ENCODE data around the gene TXNL1. TPM values are rescaled to one million over a fixed set of nuclear protein-coding genes. Genes with fewer than 3 reads are reported as not detected.
A peak's percentile ranks its signal among the peaks of the same experiment; 100 is the strongest.
"Not testable (repeated sequence)": the region's sequence is repeated elsewhere in the genome, so short reads cannot be mapped to it uniquely, and the experiment has no call there.

TXNL1 gene
- total and polyA plus RNA-seq, 2 experiments from 2014 or later = 51.0 to 77.4 TPM

GRCh38 chr18:56576826-56577573, 61.4 kb downstream of the TXNL1 start:
- TF ChIP-seq CTCF (IDR thresholded peaks at IDR 0.05; ENCODE audit: low read depth, low read length) = no peak
- Histone ChIP-seq H3K27me3 (no peaks in the 10 kb centered on the region), H3K36me3 (no peaks in the 10 kb centered on the region), H3K4me1 (ENCODE audit: low read depth) (peaks cover 10% of the 10 kb centered on the region), H3K27ac (no peak overlapping the region), H3K9me3 (ENCODE audit: low read depth) (no peaks in the 10 kb centered on the region), H3K4me3 (no peak overlapping the region)
- peak in 1 of 2 donors; percentile 11 for DNase-seq (ENCODE audit: low read depth in 1 of 2, low spot score in 1 of 2)

GRCh38 chr18:56575819-56576663, 62.4 kb downstream of the TXNL1 start:
- Histone ChIP-seq H3K27me3 (no peaks in the 10 kb centered on the region), H3K9me3 (ENCODE audit: low read depth) (no peaks in the 10 kb centered on the region), H3K4me1 (ENCODE audit: low read depth) (peaks cover 10% of the 10 kb centered on the region), H3K27ac (no peak overlapping the region), H3K36me3 (no peaks in the 10 kb centered on the region), H3K4me3 (no peak overlapping the region)
- DNase-seq (ENCODE audit: low read depth in 1 of 2, low spot score in 1 of 2) = peak; percentile 66 to 77
- peak; percentile 56 for TF ChIP-seq CTCF (IDR thresholded peaks at IDR 0.05; ENCODE audit: low read depth, low read length)

- Histone ChIP-seq H3K27ac (no peak overlapping the region), H3K4me3 (no peak overlapping the region), H3K27me3 (no peaks in the 10 kb centered on the region), H3K36me3 (no peaks in the 10 kb centered on the region), H3K4me1 (ENCODE audit: low read depth) (peaks cover 10% of the 10 kb centered on the region), H3K9me3 (ENCODE audit: low read depth) (no peaks in the 10 kb centered on the region)
- DNase-seq (ENCODE audit: low read depth in 1 of 2, low spot score in 1 of 2) = peak in 1 of 2 donors; percentile 86
- no peak for TF ChIP-seq CTCF (IDR thresholded peaks at IDR 0.05; ENCODE audit: low read depth, low read length)
These were observed 63.5 kb downstream of the TXNL1 start for GRCh38 chr18:56574861-56575260.

- H3K27ac ChIP-seq; H3K36me3 ChIP-seq; H3K4me1 ChIP-seq (ENCODE audit: low read depth); H3K27me3 ChIP-seq; DNase-seq (ENCODE audit: low read depth in 1 of 2, low spot score in 1 of 2); H3K9me3 ChIP-seq (ENCODE audit: low read depth); H3K4me3 ChIP-seq: not testable (repeated sequence)
These were observed 66.1 kb downstream of the TXNL1 start for GRCh38 chr18:56572267-56572666.

GRCh38 chr18:56570978-56571377, 67.4 kb downstream of the TXNL1 start:
- no peak for DNase-seq (ENCODE audit: low read depth in 1 of 2, low spot score in 1 of 2)
- Histone ChIP-seq H3K9me3 (ENCODE audit: low read depth) (no peaks in the 10 kb centered on the region), H3K4me1 (ENCODE audit: low read depth) (peaks cover 10% of the 10 kb centered on the region), H3K27me3 (no peaks in the 10 kb centered on the region), H3K4me3 (no peak overlapping the region), H3K36me3 (no peaks in the 10 kb centered on the region), H3K27ac (no peak overlapping the region)
- no peak for TF ChIP-seq CTCF (IDR thresholded peaks at IDR 0.05; ENCODE audit: low read depth, low read length)

- H3K27me3 ChIP-seq = no peaks in the 10 kb centered on the region
- no peaks in the 10 kb centered on the region for H3K36me3 ChIP-seq
- H3K4me1 ChIP-seq (ENCODE audit: low read depth) = no peaks in the 10 kb centered on the region
- no peak overlapping the region for H3K4me3 ChIP-seq
- DNase-seq (ENCODE audit: low read depth in 1 of 2, low spot score in 1 of 2) = peak in 1 of 2 donors; percentile 22
- no peak for TF ChIP-seq CTCF (IDR thresholded peaks at IDR 0.05; ENCODE audit: low read depth, low read length)
- no peak overlapping the region for H3K27ac ChIP-seq
- no peaks in the 10 kb centered on the region for H3K9me3 ChIP-seq (ENCODE audit: low read depth)
These were observed 69.0 kb downstream of the TXNL1 start for GRCh38 chr18:56569416-56569815.
